ENCODE data around the gene SDR39U1.

GRCh38 chr14:24463017-24463883 is 20.7 kb upstream of the SDR39U1 start:
- TF ChIP-seq CTCF (IDR thresholded peaks at IDR 0.05; ENCODE audit: low read depth, low read length, poor library complexity, severe bottlenecking) = no peak
- TF ChIP-seq EZH2phosphoT487 (IDR thresholded peaks at IDR 0.05; ENCODE audit: borderline replicate concordance, low read length) = no peak
